HEK293 (cell line): ENCODE results near the gene MT1F.
"Not testable (repeated sequence)": the region's sequence is repeated elsewhere in the genome, so short reads cannot be mapped to it uniquely, and the experiment has no call there.

Experiments used
- CTCF ChIA-PET: fragments of 350-600 bp; formaldehyde crosslinking; extraction: SDS; loops from one replicate; lab custom pipeline; 2021; ENCODE audit warnings: antibody characterized with exemption; lab: Yijun Ruan, JAX
- POLR2A ChIA-PET: fragments of 300-600 bp; formaldehyde crosslinking; extraction: SDS; loops from one replicate; lab custom pipeline; 2020; ENCODE audit warnings: antibody characterized with exemption, inconsistent platforms; lab: Yijun Ruan, JAX
- H3K27ac ChIP-seq: fragments of 200-500 bp; sonication (Bioruptor generic); 2 replicates; pipeline ENCODE4 v1.5.1; 2014; ENCODE audit warnings: low read depth, low read length, control low read depth, inconsistent platforms; ENCODE audit errors: extremely low read depth
- H3K36me3 ChIP-seq, 2 experiments: fragments of 200-500 bp in 1 of 2; sonication (Bioruptor generic) in 1 of 2; 1 replicate in 1 of 2; 2 replicates in 1 of 2; pipeline ENCODE4 v1.5.1; 2014 to 2017; ENCODE audit warnings: inconsistent platforms in 2 of 2, low read length in 2 of 2; ENCODE audit not compliant: control insufficient read depth in 2 of 2, insufficient read depth in 1 of 2
- H3K4me1 ChIP-seq: fragments of 200-500 bp; sonication (Bioruptor generic); 2 replicates; pipeline ENCODE4 v1.5.1; 2014; ENCODE audit warnings: mild to moderate bottlenecking, low read length, inconsistent platforms; ENCODE audit not compliant: control insufficient read depth, insufficient read depth
- H3K4me3 ChIP-seq: 2 replicates; pipeline ENCODE4 v1.5.1; 2011; ENCODE audit warnings: low read depth, mild to moderate bottlenecking, control low read depth, low read length, moderate library complexity
- H3K9me3 ChIP-seq: fragments of 200-500 bp; sonication (Bioruptor generic); 2 replicates; pipeline ENCODE4 v1.5.1; 2014; ENCODE audit warnings: low read depth, low read length, inconsistent platforms; ENCODE audit not compliant: control insufficient read depth, insufficient read depth
- SCRT2 ChIP-seq: fragments of 450-650 bp; formaldehyde crosslinking; IDR thresholded peaks from 2 replicates; pipeline ENCODE4 v1.5.1; 2016; ENCODE audit warnings: missing biosample characterization, missing genetic modification characterization
- ZBTB10 ChIP-seq: fragments of 450-650 bp; formaldehyde crosslinking; IDR thresholded peaks from 2 replicates; pipeline ENCODE4 v1.5.1; 2016; ENCODE audit warnings: missing biosample characterization, missing genetic modification characterization
- ZFP37 ChIP-seq: fragments of 450-650 bp; formaldehyde crosslinking; IDR thresholded peaks from 2 replicates; pipeline ENCODE4 v1.5.1; 2016; ENCODE audit warnings: missing biosample characterization, missing genetic modification characterization
- ZNF239 ChIP-seq: fragments of 450-650 bp; formaldehyde crosslinking; IDR thresholded peaks from 2 replicates; pipeline ENCODE4 v1.5.1; 2016; ENCODE audit warnings: missing biosample characterization, missing genetic modification characterization
- ZNF366 ChIP-seq: fragments of 450-650 bp; formaldehyde crosslinking; conservative IDR thresholded peaks from 2 replicates; pipeline ENCODE4 v1.5.1; 2016; ENCODE audit warnings: missing biosample characterization, missing genetic modification characterization
- ZNF416 ChIP-seq: fragments of 450-650 bp; formaldehyde crosslinking; IDR thresholded peaks from 2 replicates; pipeline ENCODE4 v1.5.1; 2016; ENCODE audit warnings: missing biosample characterization, missing genetic modification characterization
- ZNF623 ChIP-seq: fragments of 450-650 bp; formaldehyde crosslinking; IDR thresholded peaks from 2 replicates; pipeline ENCODE4 v1.5.1; 2016; ENCODE audit warnings: missing biosample characterization, missing genetic modification characterization
- ZNF624 ChIP-seq: fragments of 450-650 bp; formaldehyde crosslinking; IDR thresholded peaks from 2 replicates; pipeline ENCODE4 v1.5.1; 2017; ENCODE audit warnings: missing biosample characterization, missing genetic modification characterization
- ZNF837 ChIP-seq: fragments of 450-650 bp; formaldehyde crosslinking; IDR thresholded peaks from 2 replicates; pipeline ENCODE4 v1.5.1; 2016; ENCODE audit warnings: missing biosample characterization, missing genetic modification characterization
- ZSCAN4 ChIP-seq: fragments of 450-650 bp; formaldehyde crosslinking; IDR thresholded peaks from 2 replicates; pipeline ENCODE4 v1.5.1; 2017; ENCODE audit warnings: missing biosample characterization, missing genetic modification characterization

Gene MT1F

GRCh38 chr16:56620339-56620897 is 37.3 kb upstream of the MT1F start (continued):
- TF ChIP-seq ZNF624, result no peak
- no peak for TF ChIP-seq ZFP37
- TF ChIP-seq ZNF366, result peak; percentile 80
- TF ChIP-seq ZNF239 (tag by site-specific recombination), result no peak
- no peak for TF ChIP-seq ZNF416 (tag by site-specific recombination)
- no peak for TF ChIP-seq ZBTB10

GRCh38 chr16:56621665-56622445 is 35.9 kb upstream of the MT1F start:
- H3K4me3 ChIP-seq, POLR2A ChIA-PET, H3K4me1 ChIP-seq, H3K36me3 ChIP-seq, CTCF ChIA-PET, H3K9me3 ChIP-seq, H3K27ac ChIP-seq: not testable (repeated sequence)
- TF ChIP-seq SCRT2 (tag by site-specific recombination), result peak; percentile 40; the same call in 1 of the 2 replicates

- POLR2A ChIA-PET, result interaction anchor here (0.6 kb wide), 1 partner anchor 204 kb away, joined by 3 read pairs; no protein-coding TSS in a partner anchor
- H3K36me3 ChIP-seq, H3K9me3 ChIP-seq, H3K4me1 ChIP-seq, H3K4me3 ChIP-seq, H3K27ac ChIP-seq: not testable (repeated sequence)
- CTCF ChIA-PET, result interaction anchor here (0.6 to 1.7 kb wide), 3 partner anchors 13 to 895 kb away, joined by 3 to 6 read pairs (median 3); no protein-coding TSS in a partner anchor
These were observed 34.6 kb upstream of the MT1F start for GRCh38 chr16:56623184-56623583.

GRCh38 chr16:56623637-56624036 is 34.1 kb upstream of the MT1F start:
- ChIA-PET CTCF (interaction anchor here (0.6 to 1.7 kb wide), 4 partner anchors 13 to 894 kb away, joined by 3 to 6 read pairs (median 4); no protein-coding TSS in a partner anchor), POLR2A (interaction anchor here (1.0 kb wide), 1 partner anchor 15 kb away, joined by 3 read pairs; the partner anchor contains the start of gene MT2A)
- Histone ChIP-seq H3K36me3 (no peaks in the 10 kb centered on the region), H3K27ac (no peak overlapping the region), H3K9me3 (no peaks in the 10 kb centered on the region), H3K4me3 (no peak overlapping the region), H3K4me1 (no peaks in the 10 kb centered on the region; the same call in 1 of the 2 replicates)
- TF ChIP-seq ZSCAN4 (tag by site-specific recombination) (no peak), ZNF623 (tag by site-specific recombination) (no peak), SCRT2 (tag by site-specific recombination) (no peak), ZNF837 (tag by site-specific recombination) (no peak)
